ENCODE measurements around the gene HSF2. TPM values are rescaled to one million over a fixed set of nuclear protein-coding genes. Genes with fewer than 3 reads are reported as not detected.

The HSF2 gene
- total and polyA plus RNA-seq, 2 donors (not counting 1 experiment from before 2014, with no cell fraction given): 30.0 to 31.5 TPM

- Histone ChIP-seq H3K79me2 (ENCODE audit: control insufficient read depth, insufficient read depth, low read length) (no peaks in the 10 kb centered on the region), H4K20me1 (ENCODE audit: control insufficient read depth, extremely low read depth, insufficient read depth, low read length) (no peaks in the 10 kb centered on the region), H3K27me3 (ENCODE audit: control insufficient read depth, insufficient read depth, low read length) (no peaks in the 10 kb centered on the region), H3K4me1 (ENCODE audit: control insufficient read depth, extremely low read depth, insufficient read depth, low read length) (no peaks in the 10 kb centered on the region), H2AFZ (ENCODE audit: low read length) (no peak overlapping the region), H3K4me3 (replicated peaks in 1 of 4; ENCODE audit: control extremely low read depth in 1 of 4, insufficient read depth in 1 of 4, low read depth in 3 of 4, low read length in 4 of 4) (no peak overlapping the region), H3K4me2 (ENCODE audit: extremely low read depth, insufficient read depth, low read length) (no peak overlapping the region), H3K36me3 (ENCODE audit: control insufficient read depth, insufficient read depth, low read length) (peaks cover 2% of the 10 kb centered on the region), H3K27ac (ENCODE audit: insufficient read depth, low read length) (no peak overlapping the region), H3K9me3 (ENCODE audit: control insufficient read depth, insufficient read depth, low read depth, low read length) (no peaks in the 10 kb centered on the region), H3K9ac (ENCODE audit: insufficient read depth, low read length) (no peak overlapping the region)
- no peak for TF ChIP-seq CTCF (conservative IDR thresholded peaks at IDR 0.05 in 1 of 2, IDR thresholded peaks at IDR 0.05 in 1 of 2; ENCODE audit: low read depth in 1 of 2, low read length in 2 of 2)
- no peak for TF ChIP-seq EZH2 (IDR thresholded peaks at IDR 0.05; ENCODE audit: low read length, missing control alignments)
- DNase-seq (ENCODE audit: low read depth in 2 of 2): no peak
These were observed 27.1 kb downstream of the HSF2 start for GRCh38 chr6:122426597-122426996.

DNA sequence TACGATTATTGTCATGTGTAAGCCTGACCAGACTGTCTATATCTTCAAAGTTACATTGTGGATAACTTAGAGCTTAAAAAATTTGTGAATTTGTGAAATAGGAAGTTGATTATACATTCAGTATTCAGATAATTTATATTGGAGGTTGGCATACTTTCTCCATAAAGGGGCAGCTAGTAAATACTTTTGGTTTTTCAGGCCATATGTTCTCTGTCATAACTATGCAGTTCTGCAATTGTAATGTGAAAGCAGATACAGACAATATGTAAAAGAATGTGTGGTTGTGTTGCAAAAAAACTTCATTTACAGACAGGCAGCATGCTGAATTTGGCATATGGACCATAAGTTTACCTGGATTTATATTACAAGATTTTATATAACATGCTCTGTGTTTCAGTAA lies 29.3 kb downstream of the HSF2 start:
- DNase-seq (ENCODE audit: low read depth in 2 of 2): peak in 1 of 2 donors; percentile 24
- Histone ChIP-seq H3K4me3 (replicated peaks in 1 of 4; ENCODE audit: control extremely low read depth in 1 of 4, insufficient read depth in 1 of 4, low read depth in 3 of 4, low read length in 4 of 4) (no peak overlapping the region), H3K4me1 (ENCODE audit: control insufficient read depth, extremely low read depth, insufficient read depth, low read length) (no peaks in the 10 kb centered on the region), H3K27ac (ENCODE audit: insufficient read depth, low read length) (no peak overlapping the region), H3K36me3 (ENCODE audit: control insufficient read depth, insufficient read depth, low read length) (peaks cover 4% of the 10 kb centered on the region), H4K20me1 (ENCODE audit: control insufficient read depth, extremely low read depth, insufficient read depth, low read length) (no peaks in the 10 kb centered on the region), H3K27me3 (ENCODE audit: control insufficient read depth, insufficient read depth, low read length) (no peaks in the 10 kb centered on the region), H3K4me2 (ENCODE audit: extremely low read depth, insufficient read depth, low read length) (no peak overlapping the region), H2AFZ (ENCODE audit: low read length) (no peak overlapping the region), H3K9ac (ENCODE audit: insufficient read depth, low read length) (no peak overlapping the region), H3K9me3 (ENCODE audit: control insufficient read depth, insufficient read depth, low read depth, low read length) (no peaks in the 10 kb centered on the region), H3K79me2 (ENCODE audit: control insufficient read depth, insufficient read depth, low read length) (no peaks in the 10 kb centered on the region)
- TF ChIP-seq EZH2 (IDR thresholded peaks at IDR 0.05; ENCODE audit: low read length, missing control alignments) (no peak), CTCF (conservative IDR thresholded peaks at IDR 0.05 in 1 of 2, IDR thresholded peaks at IDR 0.05 in 1 of 2; ENCODE audit: low read depth in 1 of 2, low read length in 2 of 2) (no peak)

DNA sequence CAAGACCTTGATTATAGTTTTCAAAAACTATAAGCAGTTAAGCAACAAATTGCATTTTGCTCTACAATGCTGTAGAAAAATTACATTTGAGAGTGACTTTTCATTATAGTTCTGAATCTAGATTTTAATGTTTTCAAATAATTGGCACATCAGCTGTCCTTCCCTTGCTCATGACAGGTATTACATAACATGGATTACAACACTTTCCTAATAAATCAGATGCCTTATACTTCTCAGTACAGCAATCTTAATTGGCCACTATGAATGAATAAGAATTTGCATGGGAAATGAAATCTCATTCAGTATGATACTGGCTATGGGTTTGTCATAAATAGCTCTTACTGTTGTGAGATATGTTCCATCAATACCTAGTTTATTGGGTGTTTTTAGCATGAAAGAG lies 29.9 kb downstream of the HSF2 start:
- no peak for DNase-seq (ENCODE audit: low read depth in 2 of 2)
- Histone ChIP-seq H4K20me1 (ENCODE audit: control insufficient read depth, extremely low read depth, insufficient read depth, low read length) (no peaks in the 10 kb centered on the region), H2AFZ (ENCODE audit: low read length) (no peak overlapping the region), H3K36me3 (ENCODE audit: control insufficient read depth, insufficient read depth, low read length) (peaks cover 4% of the 10 kb centered on the region), H3K4me3 (replicated peaks in 1 of 4; ENCODE audit: control extremely low read depth in 1 of 4, insufficient read depth in 1 of 4, low read depth in 3 of 4, low read length in 4 of 4) (no peak overlapping the region), H3K4me2 (ENCODE audit: extremely low read depth, insufficient read depth, low read length) (no peak overlapping the region), H3K27ac (ENCODE audit: insufficient read depth, low read length) (no peak overlapping the region), H3K79me2 (ENCODE audit: control insufficient read depth, insufficient read depth, low read length) (no peaks in the 10 kb centered on the region), H3K9me3 (ENCODE audit: control insufficient read depth, insufficient read depth, low read depth, low read length) (no peaks in the 10 kb centered on the region), H3K9ac (ENCODE audit: insufficient read depth, low read length) (no peak overlapping the region), H3K4me1 (ENCODE audit: control insufficient read depth, extremely low read depth, insufficient read depth, low read length) (no peaks in the 10 kb centered on the region), H3K27me3 (ENCODE audit: control insufficient read depth, insufficient read depth, low read length) (no peaks in the 10 kb centered on the region)
- no peak for TF ChIP-seq EZH2 (IDR thresholded peaks at IDR 0.05; ENCODE audit: low read length, missing control alignments)
- TF ChIP-seq CTCF (conservative IDR thresholded peaks at IDR 0.05 in 1 of 2, IDR thresholded peaks at IDR 0.05 in 1 of 2; ENCODE audit: low read depth in 1 of 2, low read length in 2 of 2): no peak

Measured in fibroblast of lung (primary cell).